B cell (primary cell): ENCODE data around the gene MRPL16. TPM values are rescaled to one million over a fixed set of nuclear protein-coding genes. Genes with fewer than 3 reads are reported as not detected.

Source experiments
- ATAC-seq: fragments of 200-7000 bp; cut with Tn5 transposase; one replicate; pipeline ENCODE4 v1.10.0; 2021; ENCODE audit warnings: low read depth, mild to moderate bottlenecking, moderate number of reproducible peaks, moderate library complexity
- CTCF ChIA-PET: fragments of 350-600 bp; sonication (Branson Sonifier 250); formaldehyde crosslinking; loops from one replicate; lab custom pipeline; 2021; ENCODE audit warnings: antibody characterized with exemption, inconsistent platforms; lab: Charles Lee
- POLR2A ChIA-PET: fragments of 350-600 bp; sonication (Branson Sonifier 250); formaldehyde crosslinking; loops from one replicate; lab custom pipeline; 2021; ENCODE audit warnings: antibody characterized with exemption; lab: Charles Lee
- DNase-seq: peaks from one replicate; pipeline ENCODE4 v3.0.0; 2013
- H2AFZ ChIP-seq: 2 replicates; pipeline ENCODE4 v1.6.1; 2012; ENCODE audit warnings: mild to moderate bottlenecking, low read depth, low read length; ENCODE audit not compliant: insufficient read depth, poor library complexity, severe bottlenecking
- H3K27ac ChIP-seq, 2 donors: 1 replicate in 1 of 2; 2 replicates in 1 of 2; pipeline ENCODE4 v1.5.1; 2012 to 2013; ENCODE audit warnings: low read length in 2 of 2, mild to moderate bottlenecking in 2 of 2, moderate library complexity in 1 of 2
- H3K27me3 ChIP-seq, 4 experiments: fragments of 200-600 bp in 1 of 4; sonication (generic) in 1 of 4; replicated peaks in 1 of 4; 1 replicate in 2 of 4; 2 replicates in 2 of 4; pipeline versions ENCODE4 v1.6.1 to v1.7.0; 2013 to 2016; ENCODE audit warnings: low read length in 3 of 4, mild to moderate bottlenecking in 2 of 4, mixed read lengths in 1 of 4, moderate library complexity in 1 of 4; ENCODE audit not compliant: insufficient read depth in 4 of 4, control insufficient read depth in 3 of 4; ENCODE audit errors: control extremely low read depth in 1 of 4
- H3K36me3 ChIP-seq, 2 experiments: replicated peaks in 1 of 2; 1 replicate in 1 of 2; 2 replicates in 1 of 2; pipeline versions ENCODE4 v1.6.1 to v1.7.1; 2013; ENCODE audit warnings: low read length in 1 of 2; ENCODE audit not compliant: insufficient read depth in 2 of 2, control insufficient read depth in 1 of 2; ENCODE audit errors: control extremely low read depth in 1 of 2, extremely low read depth in 1 of 2
- H3K4me1 ChIP-seq, 2 donors: fragments of 200-600 bp in 1 of 2; sonication (generic) in 1 of 2; 1 replicate in 1 of 2; 2 replicates in 1 of 2; pipeline versions ENCODE4 v1.5.1 to v1.6.1; 2013 to 2017; ENCODE audit warnings: low read length in 2 of 2; ENCODE audit not compliant: control insufficient read depth in 2 of 2, insufficient read depth in 2 of 2
- H3K4me2 ChIP-seq: replicated peaks from 2 replicates; pipeline ENCODE3; 2012; ENCODE audit warnings: mild to moderate bottlenecking, low read depth, low read length; ENCODE audit not compliant: poor library complexity, severe bottlenecking
- H3K4me3 ChIP-seq, 5 experiments: fragments of 200-600 bp in 1 of 5; sonication (generic) in 1 of 5; 1 replicate in 3 of 5; 2 replicates in 2 of 5; pipeline versions ENCODE4 v1.5.1 to v1.7.0; 2011 to 2016; ENCODE audit warnings: low read length in 4 of 5, mild to moderate bottlenecking in 4 of 5, low read depth in 2 of 5, control low read depth in 1 of 5, moderate library complexity in 1 of 5; ENCODE audit not compliant: insufficient read depth in 1 of 5; ENCODE audit errors: control extremely low read depth in 1 of 5, extremely low read depth in 1 of 5
- H3K79me2 ChIP-seq: fragments of 200-600 bp; sonication (generic); one replicate; pipeline ENCODE4 v1.6.0; 2016; ENCODE audit warnings: low read length; ENCODE audit not compliant: control insufficient read depth, insufficient read depth
- H3K9ac ChIP-seq: fragments of 200-600 bp; sonication (generic); 2 replicates; pipeline ENCODE4 v1.6.1; 2017; ENCODE audit warnings: mild to moderate bottlenecking, low read length, moderate library complexity
- H3K9me3 ChIP-seq, 3 donors: one replicate each; pipeline versions ENCODE4 v1.6.1 to v1.7.1; 2013; ENCODE audit warnings: low read length in 2 of 3; ENCODE audit not compliant: control insufficient read depth in 2 of 3, insufficient read depth in 1 of 3; ENCODE audit errors: control extremely low read depth in 1 of 3
- H4K20me1 ChIP-seq: 2 replicates; pipeline ENCODE4 v1.6.0; 2012; ENCODE audit warnings: mild to moderate bottlenecking, low read length; ENCODE audit not compliant: insufficient read depth, control insufficient read depth, poor library complexity, severe bottlenecking
- H3K27ac Mint-ChIP-seq: one replicate; pipeline ENCODE4 v1.8.0; 2021; ENCODE audit warnings: mixed read lengths
- H3K27me3 Mint-ChIP-seq: one replicate; pipeline ENCODE4 v1.8.0; 2021; ENCODE audit warnings: mixed read lengths
- H3K4me1 Mint-ChIP-seq: one replicate; pipeline ENCODE4 v1.8.0; 2021; ENCODE audit warnings: mixed read lengths
- H3K4me3 Mint-ChIP-seq: one replicate; pipeline ENCODE4 v1.8.0; 2021; ENCODE audit warnings: mixed read lengths
- H3K9me3 Mint-ChIP-seq: one replicate; pipeline ENCODE4 v1.8.0; 2022; ENCODE audit warnings: mixed read lengths; ENCODE audit not compliant: insufficient read depth
- CTCF ChIP-seq: fragments of 200-600 bp; IDR thresholded peaks from one replicate; pipeline ENCODE4 v1.8.0; 2022; ENCODE audit warnings: antibody characterized with exemption, mild to moderate bottlenecking
- EZH2 ChIP-seq: IDR thresholded peaks from 2 replicates; pipeline ENCODE4 v1.6.1; 2012; ENCODE audit warnings: borderline replicate concordance, low read depth, mild to moderate bottlenecking, moderate library complexity, low read length; ENCODE audit not compliant: insufficient read depth, poor library complexity, severe bottlenecking
- WGBS: methylation state at CpG from one replicate; pipeline ENCODE4 v1.1.5; 2013; ENCODE audit warnings: missing lambda C conversion rate; ENCODE audit not compliant: insufficient coverage; 5-methylcytosine and 5-hydroxymethylcytosine counted together
- intact Hi-C: fragments of 100-400 bp; cut with micrococcal nuclease; formaldehyde crosslinking; loops from one replicate; pipeline ENCODE4 v1.10.0; 2022
- polyA plus RNA-seq: library from polyadenylated mRNA; depleted of rRNA; stranded (reverse); fragments of >200 nt; gene quantifications from 2 replicates; pipeline ENCODE4 v1.2.3, GENCODE V29; 2012
- total RNA-seq, 2 donors: library from RNA; stranded (reverse); fragments of 120-200 nt in 1 of 2; gene quantifications; 1 replicate in 1 of 2; 2 replicates in 1 of 2; pipeline versions ENCODE4 v1.2.3 to v1.2.4, GENCODE V29; 2013 to 2022

Gene MRPL16
- total and polyA plus RNA-seq, 2 donors (not counting 1 experiment from before 2014, with no cell fraction given) = 38.3 to 41.0 TPM

GRCh38 chr11:59765068-59765735, 45.4 kb downstream of the MRPL16 start:
- H3K9me3 Mint-ChIP-seq = no peaks in the 10 kb centered on the region
- Histone ChIP-seq H3K4me3 (no peak overlapping the region), H2AFZ (no peak overlapping the region), H3K9me3 (no peaks in the 10 kb centered on the region), H3K4me2 (no peak overlapping the region), H4K20me1 (no peaks in the 10 kb centered on the region), H3K27me3 (no peaks in the 10 kb centered on the region), H3K4me1 (peaks cover 9 to 16% of the 10 kb centered on the region in 2 donors), H3K27ac (no peak overlapping the region), H3K36me3 (no peaks in the 10 kb centered on the region), H3K79me2 (peaks cover 7% of the 10 kb centered on the region), H3K9ac (no peak overlapping the region)
- no peak overlapping the region for H3K4me3 Mint-ChIP-seq
- H3K4me1 Mint-ChIP-seq = peaks cover 10% of the 10 kb centered on the region
- intact Hi-C loops = no loop called here
- no peak for TF ChIP-seq EZH2
- TF ChIP-seq CTCF = no peak
- DNase-seq (no peak), ATAC-seq (no peak)
- 94% methylated on average over 3 of the region's 4 CpGs for WGBS
- no peak overlapping the region for H3K27ac Mint-ChIP-seq
- ChIA-PET CTCF (interaction anchor here (1.2 to 1.6 kb wide), 2 partner anchors 12 to 37 kb away, joined by 3 to 6 read pairs; no protein-coding TSS in a partner anchor), POLR2A (no interaction called here)
- H3K27me3 Mint-ChIP-seq = no peaks in the 10 kb centered on the region

- no peaks in the 10 kb centered on the region for H3K9me3 Mint-ChIP-seq
- peaks cover 2 to 12% of the 10 kb centered on the region in 2 donors for H3K4me1 ChIP-seq
- no peak for TF ChIP-seq EZH2
- no peak for TF ChIP-seq CTCF
- H3K9ac ChIP-seq = no peak overlapping the region
- no peak overlapping the region for H3K4me3 Mint-ChIP-seq
- no peaks in the 10 kb centered on the region for H3K79me2 ChIP-seq
- intact Hi-C loops = no loop called here
- no peaks in the 10 kb centered on the region for H3K27me3 ChIP-seq
- H3K4me1 Mint-ChIP-seq = peaks cover 15% of the 10 kb centered on the region
- H3K27ac ChIP-seq = no peak overlapping the region
- H3K4me2 ChIP-seq = no peak overlapping the region
- no peak for ATAC-seq
- H3K27me3 Mint-ChIP-seq = no peaks in the 10 kb centered on the region
- no peaks in the 10 kb centered on the region for H3K9me3 ChIP-seq
- CTCF ChIA-PET = interaction anchor here (1.1 to 1.6 kb wide), 3 partner anchors 39 to 42 kb away, joined by 3 to 5 read pairs (median 4); no protein-coding TSS in a partner anchor
- 97% methylated on average over 5 of the region's 6 CpGs for WGBS
- DNase-seq = no peak
- no peak overlapping the region for H3K27ac Mint-ChIP-seq
- no peak overlapping the region for H2AFZ ChIP-seq
- POLR2A ChIA-PET = no interaction called here
- no peak overlapping the region for H3K4me3 ChIP-seq
- no peaks in the 10 kb centered on the region for H3K36me3 ChIP-seq
- H4K20me1 ChIP-seq = no peaks in the 10 kb centered on the region
Observed at GRCh38 chr11:59761993-59762392, 48.6 kb downstream of the MRPL16 start.
